ENCODE measurements around the gene ST6GALNAC3.

ST6GALNAC3 gene

DNA sequence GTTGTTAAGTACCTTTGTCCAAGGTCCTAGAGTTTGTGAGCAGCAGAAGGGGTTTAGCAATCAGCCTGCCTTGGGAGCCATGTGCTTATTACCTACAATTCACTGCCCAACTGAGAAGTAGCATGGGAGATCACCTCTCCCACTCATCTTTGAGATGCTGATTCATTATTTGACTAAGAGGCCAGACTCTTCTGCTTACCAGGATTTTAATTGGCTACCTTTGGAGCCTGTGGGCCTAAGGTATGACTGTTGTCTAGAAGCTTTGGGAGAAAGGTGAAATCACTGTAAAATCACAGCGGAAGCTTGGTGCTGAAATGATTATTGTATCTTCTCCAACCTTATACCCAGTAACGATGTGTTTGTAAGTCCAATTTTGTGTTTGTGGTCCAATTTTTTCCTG, 213.4 kb downstream of the ST6GALNAC3 start:
- H2AFZ ChIP-seq (ENCODE audit: low read depth, low read length): no peak overlapping the region
- H3K4me1 ChIP-seq (ENCODE audit: insufficient read depth, low read length): no peaks in the 10 kb centered on the region
- no peaks in the 10 kb centered on the region for H3K27me3 ChIP-seq (ENCODE audit: insufficient read depth, low read length)
- H3K4me3 ChIP-seq (ENCODE audit: low read length): no peak overlapping the region
- H3K36me3 ChIP-seq (ENCODE audit: insufficient read depth, low read length): no peaks in the 10 kb centered on the region
- no peaks in the 10 kb centered on the region for H3K9me3 ChIP-seq (ENCODE audit: low read length)

DNA sequence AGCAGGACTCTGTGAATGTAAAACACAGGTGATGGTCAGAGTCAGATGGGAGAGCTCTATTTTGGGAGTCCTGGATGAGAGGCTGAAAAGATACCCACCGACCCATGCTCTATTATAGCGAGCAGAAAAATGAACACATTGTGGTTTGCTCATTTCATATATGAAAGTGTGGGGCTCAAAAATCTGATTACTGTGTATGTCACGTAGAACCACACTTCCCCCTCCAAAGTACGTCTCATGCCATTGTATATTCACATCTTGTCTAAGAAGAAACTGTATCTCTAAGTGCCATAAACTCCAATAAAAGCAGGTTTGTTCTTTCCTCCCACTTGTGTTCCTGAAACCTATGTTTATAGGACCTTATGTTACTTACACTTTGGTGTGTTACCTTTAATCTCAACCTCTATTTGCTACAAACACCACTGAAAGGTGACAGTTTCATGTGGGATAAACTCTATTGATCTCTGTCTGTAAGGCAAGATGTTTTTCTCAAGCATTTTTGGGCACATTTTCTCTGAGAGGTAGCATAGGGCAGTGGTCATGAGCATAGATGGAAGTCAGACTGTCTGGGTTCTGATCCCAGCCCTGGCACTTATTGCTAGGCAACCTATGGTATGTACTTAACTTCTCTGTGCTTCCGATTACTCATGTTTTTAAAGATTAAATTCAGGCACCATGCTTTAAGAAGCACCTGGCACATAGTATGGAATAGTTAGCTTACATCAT, 214.4 kb downstream of the ST6GALNAC3 start:
- no peaks in the 10 kb centered on the region for H3K36me3 ChIP-seq (ENCODE audit: insufficient read depth, low read length)
- peaks cover 8% of the 10 kb centered on the region for H3K4me1 ChIP-seq (ENCODE audit: insufficient read depth, low read length)
- H3K9me3 ChIP-seq (ENCODE audit: low read length): no peaks in the 10 kb centered on the region
- H3K4me3 ChIP-seq (ENCODE audit: low read length): no peak overlapping the region
- no peak overlapping the region for H2AFZ ChIP-seq (ENCODE audit: low read depth, low read length)
- no peaks in the 10 kb centered on the region for H3K27me3 ChIP-seq (ENCODE audit: insufficient read depth, low read length)

- H3K36me3 ChIP-seq (ENCODE audit: insufficient read depth, low read length): no peaks in the 10 kb centered on the region
- H3K27me3 ChIP-seq (ENCODE audit: insufficient read depth, low read length): no peaks in the 10 kb centered on the region
- H3K4me3 ChIP-seq (ENCODE audit: low read length): no peak overlapping the region
- no peaks in the 10 kb centered on the region for H3K9me3 ChIP-seq (ENCODE audit: low read length)
- no peak overlapping the region for H2AFZ ChIP-seq (ENCODE audit: low read depth, low read length)
- peaks cover 16% of the 10 kb centered on the region for H3K4me1 ChIP-seq (ENCODE audit: insufficient read depth, low read length)
These were observed 215.1 kb downstream of the ST6GALNAC3 start for GRCh38 chr1:76289692-76290091.

DNA sequence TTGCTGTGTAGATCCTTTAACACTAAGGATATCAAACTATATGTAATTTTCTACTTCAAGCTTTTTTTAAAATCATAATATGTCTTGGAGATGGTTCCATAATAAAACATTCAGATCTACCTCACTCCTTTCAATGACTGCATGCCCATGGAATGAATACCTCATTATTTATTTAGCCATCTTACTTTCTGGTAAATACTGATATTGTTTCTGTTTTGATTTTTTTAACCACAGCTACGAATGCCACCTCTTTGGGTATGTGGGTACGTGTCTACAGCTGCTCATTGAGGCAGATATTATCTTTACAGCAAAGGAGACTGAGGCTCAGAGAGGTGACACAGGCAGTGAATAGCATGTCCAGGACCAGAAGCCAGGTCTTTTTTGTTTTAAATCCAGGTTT, 215.7 kb downstream of the ST6GALNAC3 start:
- Histone ChIP-seq H3K9me3 (ENCODE audit: low read length) (no peaks in the 10 kb centered on the region), H3K27me3 (ENCODE audit: insufficient read depth, low read length) (no peaks in the 10 kb centered on the region), H2AFZ (ENCODE audit: low read depth, low read length) (no peak overlapping the region), H3K36me3 (ENCODE audit: insufficient read depth, low read length) (no peaks in the 10 kb centered on the region), H3K4me3 (ENCODE audit: low read length) (no peak overlapping the region), H3K4me1 (ENCODE audit: insufficient read depth, low read length) (peaks cover 21% of the 10 kb centered on the region)

GRCh38 chr1:76291191-76291590, 216.6 kb downstream of the ST6GALNAC3 start:
- no peaks in the 10 kb centered on the region for H3K27me3 ChIP-seq (ENCODE audit: insufficient read depth, low read length)
- no peak overlapping the region for H2AFZ ChIP-seq (ENCODE audit: low read depth, low read length)
- no peaks in the 10 kb centered on the region for H3K9me3 ChIP-seq (ENCODE audit: low read length)
- H3K4me3 ChIP-seq (ENCODE audit: low read length): no peak overlapping the region
- H3K4me1 ChIP-seq (ENCODE audit: insufficient read depth, low read length): peaks cover 22% of the 10 kb centered on the region
- no peaks in the 10 kb centered on the region for H3K36me3 ChIP-seq (ENCODE audit: insufficient read depth, low read length)

DNA sequence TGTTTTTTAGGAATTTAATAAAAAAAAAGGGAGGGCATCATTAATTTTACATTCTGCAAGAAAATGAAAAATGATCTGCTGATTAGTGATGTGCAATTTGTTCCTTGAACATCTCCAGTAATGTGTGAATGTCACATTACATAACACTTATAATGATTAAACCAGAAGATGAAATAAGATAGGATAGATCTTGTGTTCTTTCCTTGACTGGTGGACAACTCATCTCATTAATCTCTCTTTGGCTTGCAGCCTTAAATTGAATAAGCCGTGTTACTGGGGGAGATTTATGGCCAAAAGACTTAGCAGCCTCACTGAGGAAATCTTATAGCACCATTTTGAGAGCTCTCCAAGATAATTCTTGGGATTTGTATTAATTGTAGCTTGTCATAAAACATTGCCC, 217.2 kb downstream of the ST6GALNAC3 start:
- no peak overlapping the region for H2AFZ ChIP-seq (ENCODE audit: low read depth, low read length)
- no peak overlapping the region for H3K4me3 ChIP-seq (ENCODE audit: low read length)
- peaks cover 22% of the 10 kb centered on the region for H3K4me1 ChIP-seq (ENCODE audit: insufficient read depth, low read length)
- no peaks in the 10 kb centered on the region for H3K36me3 ChIP-seq (ENCODE audit: insufficient read depth, low read length)
- H3K27me3 ChIP-seq (ENCODE audit: insufficient read depth, low read length): no peaks in the 10 kb centered on the region
- no peaks in the 10 kb centered on the region for H3K9me3 ChIP-seq (ENCODE audit: low read length)

DNA sequence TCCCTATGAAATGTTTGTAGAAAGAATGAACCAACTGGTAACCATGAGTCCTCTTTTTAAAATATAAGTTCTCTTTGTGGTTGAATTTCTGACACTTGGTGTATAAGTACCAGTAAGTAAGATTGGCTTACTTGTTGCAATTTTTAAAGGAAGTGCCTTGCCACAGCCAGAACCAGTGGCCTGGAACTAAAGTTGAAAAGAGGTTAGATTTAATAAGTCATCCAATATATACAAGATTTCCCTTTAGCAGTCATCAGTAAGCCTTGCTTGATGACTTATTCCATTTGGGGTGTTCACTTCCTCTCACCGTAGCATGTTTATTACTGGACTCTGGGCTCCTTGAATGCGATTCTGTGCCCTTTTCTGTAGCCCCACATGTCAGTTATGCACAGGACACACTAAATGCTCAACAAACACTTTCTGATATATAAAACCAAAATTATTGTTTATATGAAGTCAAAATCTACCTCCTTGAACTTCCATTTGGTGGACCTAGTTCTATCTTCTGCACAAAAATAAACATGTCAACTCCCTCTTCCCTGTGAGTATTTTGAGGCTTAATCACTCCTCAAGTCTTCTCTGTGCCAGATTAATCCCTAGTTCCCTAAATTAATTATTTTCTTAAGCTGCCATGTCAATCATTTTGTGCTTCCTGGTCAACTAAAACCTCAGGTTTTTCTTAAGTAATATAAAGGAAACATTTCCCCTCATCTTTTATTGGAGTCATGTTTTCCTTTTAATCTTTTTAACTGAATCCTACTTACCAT, 218.1 kb downstream of the ST6GALNAC3 start:
- no peak overlapping the region for H2AFZ ChIP-seq (ENCODE audit: low read depth, low read length)
- H3K9me3 ChIP-seq (ENCODE audit: low read length): no peaks in the 10 kb centered on the region
- no peak overlapping the region for H3K4me3 ChIP-seq (ENCODE audit: low read length)
- peaks cover 22% of the 10 kb centered on the region for H3K4me1 ChIP-seq (ENCODE audit: insufficient read depth, low read length)
- no peaks in the 10 kb centered on the region for H3K27me3 ChIP-seq (ENCODE audit: insufficient read depth, low read length)
- no peaks in the 10 kb centered on the region for H3K36me3 ChIP-seq (ENCODE audit: insufficient read depth, low read length)

DNA sequence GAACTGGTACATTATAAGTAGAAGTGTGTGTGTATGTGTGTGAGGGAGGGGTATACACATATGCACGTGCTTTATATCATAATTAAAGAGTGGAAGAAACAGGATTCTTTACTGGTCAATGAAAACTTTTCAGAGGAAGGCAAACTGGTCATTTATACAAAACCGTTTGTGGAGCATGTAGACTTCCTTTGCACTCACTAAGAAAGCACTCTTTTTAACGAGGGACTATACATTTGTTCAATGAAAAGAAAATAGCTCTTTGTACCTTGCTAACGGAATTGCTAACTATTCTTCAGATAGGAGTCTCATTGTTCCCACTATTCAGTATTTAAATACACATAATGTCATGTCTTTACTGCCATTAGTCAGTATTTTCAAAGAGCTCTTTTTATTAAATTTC, 219.3 kb downstream of the ST6GALNAC3 start:
- Histone ChIP-seq H3K36me3 (ENCODE audit: insufficient read depth, low read length) (no peaks in the 10 kb centered on the region), H2AFZ (ENCODE audit: low read depth, low read length) (no peak overlapping the region), H3K27me3 (ENCODE audit: insufficient read depth, low read length) (no peaks in the 10 kb centered on the region), H3K9me3 (ENCODE audit: low read length) (no peaks in the 10 kb centered on the region), H3K4me3 (ENCODE audit: low read length) (no peak overlapping the region), H3K4me1 (ENCODE audit: insufficient read depth, low read length) (peaks cover 30% of the 10 kb centered on the region)

DNA sequence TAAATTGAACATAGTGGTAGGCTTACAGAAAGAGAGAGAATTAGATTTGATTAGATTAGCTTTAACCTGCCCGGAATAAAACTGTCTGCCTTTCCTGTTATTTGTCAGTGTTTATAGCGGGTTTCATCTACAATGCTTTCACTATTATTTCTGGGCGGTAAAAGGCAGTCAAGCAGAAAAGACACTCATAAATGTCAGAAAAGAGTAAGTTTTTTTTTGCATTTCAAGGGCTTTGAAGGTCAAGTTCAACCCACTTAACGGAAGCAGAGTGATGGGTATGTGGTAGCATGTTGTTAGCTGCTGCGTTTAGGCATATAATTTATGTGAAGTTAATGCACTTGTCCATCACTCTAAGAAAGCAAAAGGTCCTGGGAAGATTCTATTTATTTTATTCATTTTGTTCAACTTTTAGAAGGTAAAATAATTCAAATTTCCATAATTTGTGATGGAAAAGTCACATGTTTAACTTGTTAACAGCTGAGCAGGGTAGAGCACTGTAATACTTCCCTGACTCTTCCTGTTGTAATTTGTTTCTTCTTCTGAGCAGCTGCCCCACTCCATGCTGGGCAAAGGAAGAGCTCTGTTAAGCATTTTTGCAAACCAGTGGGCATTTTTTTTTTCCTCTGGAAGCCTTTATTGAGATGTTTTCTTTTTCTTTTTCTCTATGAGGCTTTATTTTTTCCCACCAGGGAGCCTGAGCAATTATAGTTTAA, 220.1 kb downstream of the ST6GALNAC3 start:
- no peak overlapping the region for H2AFZ ChIP-seq (ENCODE audit: low read depth, low read length)
- peaks cover 33% of the 10 kb centered on the region for H3K4me1 ChIP-seq (ENCODE audit: insufficient read depth, low read length)
- no peak overlapping the region for H3K4me3 ChIP-seq (ENCODE audit: low read length)
- no peaks in the 10 kb centered on the region for H3K36me3 ChIP-seq (ENCODE audit: insufficient read depth, low read length)
- H3K27me3 ChIP-seq (ENCODE audit: insufficient read depth, low read length): no peaks in the 10 kb centered on the region
- no peaks in the 10 kb centered on the region for H3K9me3 ChIP-seq (ENCODE audit: low read length)

DNA sequence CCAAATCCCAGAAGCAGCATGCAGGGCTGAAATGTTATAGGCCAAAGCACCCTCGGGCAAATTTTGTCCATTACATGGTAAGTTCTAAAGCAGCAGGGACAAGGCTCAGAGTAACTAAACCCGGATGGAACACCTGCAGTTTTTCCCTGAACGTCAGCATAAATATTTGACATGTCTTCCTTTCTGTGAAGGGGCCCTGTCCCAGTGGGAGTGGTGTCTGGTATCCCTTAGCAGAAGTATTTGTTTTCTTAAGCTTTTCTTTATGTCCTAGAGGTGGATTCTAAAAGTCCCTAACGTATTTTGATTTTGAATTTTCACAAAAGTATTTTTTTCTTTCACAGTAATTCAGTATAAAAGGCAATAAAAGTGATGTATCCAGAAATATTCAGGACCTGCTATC, 223.9 kb downstream of the ST6GALNAC3 start:
- H3K4me3 ChIP-seq (ENCODE audit: low read length): no peak overlapping the region
- H3K9me3 ChIP-seq (ENCODE audit: low read length): no peaks in the 10 kb centered on the region
- H2AFZ ChIP-seq (ENCODE audit: low read depth, low read length): no peak overlapping the region
- H3K27me3 ChIP-seq (ENCODE audit: insufficient read depth, low read length): no peaks in the 10 kb centered on the region
- H3K36me3 ChIP-seq (ENCODE audit: insufficient read depth, low read length): no peaks in the 10 kb centered on the region
- peaks cover 30% of the 10 kb centered on the region for H3K4me1 ChIP-seq (ENCODE audit: insufficient read depth, low read length)

- H3K4me3 ChIP-seq (ENCODE audit: low read length): no peak overlapping the region
- H3K4me1 ChIP-seq (ENCODE audit: insufficient read depth, low read length): peaks cover 24% of the 10 kb centered on the region
- H3K9me3 ChIP-seq (ENCODE audit: low read length): no peaks in the 10 kb centered on the region
- no peaks in the 10 kb centered on the region for H3K36me3 ChIP-seq (ENCODE audit: insufficient read depth, low read length)
- no peak overlapping the region for H2AFZ ChIP-seq (ENCODE audit: low read depth, low read length)
- H3K27me3 ChIP-seq (ENCODE audit: insufficient read depth, low read length): no peaks in the 10 kb centered on the region
These were observed 224.5 kb downstream of the ST6GALNAC3 start for GRCh38 chr1:76299036-76299435.

- no peak overlapping the region for H3K4me3 ChIP-seq (ENCODE audit: low read length)
These were observed 226.0 kb downstream of the ST6GALNAC3 start for GRCh38 chr1:76300556-76300955.

GRCh38 chr1:76302711-76303339, 228.3 kb downstream of the ST6GALNAC3 start:
- H3K4me3 ChIP-seq (ENCODE audit: low read length): no peak overlapping the region
- H3K4me1 ChIP-seq (ENCODE audit: insufficient read depth, low read length): peaks cover 11% of the 10 kb centered on the region
- H3K27me3 ChIP-seq (ENCODE audit: insufficient read depth, low read length): no peaks in the 10 kb centered on the region
- no peaks in the 10 kb centered on the region for H3K36me3 ChIP-seq (ENCODE audit: insufficient read depth, low read length)
- no peaks in the 10 kb centered on the region for H3K9me3 ChIP-seq (ENCODE audit: low read length)
- H2AFZ ChIP-seq (ENCODE audit: low read depth, low read length): no peak overlapping the region

More at GRCh38 chr1:76300556-76300955, 226.0 kb downstream of the ST6GALNAC3 start:
- no peaks in the 10 kb centered on the region for H3K9me3 ChIP-seq (ENCODE audit: low read length)
- no peak overlapping the region for H2AFZ ChIP-seq (ENCODE audit: low read depth, low read length)
- H3K27me3 ChIP-seq (ENCODE audit: insufficient read depth, low read length): no peaks in the 10 kb centered on the region
- H3K36me3 ChIP-seq (ENCODE audit: insufficient read depth, low read length): no peaks in the 10 kb centered on the region
- H3K4me1 ChIP-seq (ENCODE audit: insufficient read depth, low read length): peaks cover 11% of the 10 kb centered on the region

Data from neuron (in vitro differentiated cells).